ENCODE measurements around the gene PTPRD. TPM values are rescaled to one million over a fixed set of nuclear protein-coding genes. Genes with fewer than 3 reads are reported as not detected.

PTPRD gene
- total RNA-seq, 1 experiment from 2014 or later = not detected

DNA sequence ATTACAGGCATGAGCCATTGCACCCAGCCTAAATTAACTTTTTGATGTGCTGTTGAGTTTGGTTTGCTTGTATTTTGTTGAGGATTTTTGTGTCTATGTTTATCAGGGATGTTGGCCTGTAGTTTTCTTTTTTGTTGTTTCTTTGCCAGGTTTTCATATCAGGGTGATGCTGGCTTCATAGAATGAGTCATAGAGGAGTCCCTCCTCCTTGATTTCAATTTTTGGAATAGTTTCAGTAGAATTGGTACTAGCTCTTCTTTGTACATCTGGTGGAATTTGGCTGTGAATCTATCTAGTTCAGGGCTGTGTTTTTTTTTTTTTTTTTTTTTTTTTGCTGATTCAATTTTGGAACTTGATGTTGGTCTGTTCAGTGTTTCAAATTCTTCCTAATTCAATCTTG is 1648.9 kb downstream of the PTPRD start:
- no TSS peak for BruUV-seq (replicated peaks)
- POLR2A ChIA-PET = interaction anchor here (0.7 kb wide), 1 partner anchor 1046 kb away, joined by 3 read pairs; no protein-coding TSS in a partner anchor
- H3K27me3 Mint-ChIP-seq (ENCODE audit: insufficient read depth, unreplicated experiment) = no peaks in the 10 kb centered on the region
- CTCF ChIA-PET = interaction anchor here (0.7 to 0.9 kb wide), 3 partner anchors 69 to 1756 kb away, joined by 3 to 4 read pairs (median 3); no protein-coding TSS in a partner anchor
- H3K27ac Mint-ChIP-seq (ENCODE audit: low read depth, unreplicated experiment) = no peak overlapping the region
- no peak overlapping the region for H3K4me3 Mint-ChIP-seq (ENCODE audit: unreplicated experiment)
- DNase-seq (ENCODE audit: unreplicated experiment) = no peak
- no peak for TF ChIP-seq CTCF (IDR thresholded peaks at IDR 0.05; ENCODE audit: unreplicated experiment)
- intact Hi-C loops (cut with micrococcal nuclease) = no loop called here
- H3K4me1 Mint-ChIP-seq (ENCODE audit: insufficient read depth, unreplicated experiment) = peaks cover 2% of the 10 kb centered on the region
- peaks cover 7% of the 10 kb centered on the region for H3K36me3 Mint-ChIP-seq (ENCODE audit: insufficient read depth, unreplicated experiment)
- H3K9me3 Mint-ChIP-seq (ENCODE audit: unreplicated experiment) = peaks cover 14% of the 10 kb centered on the region

GRCh38 chr9:8962084-8962483 is 1650.7 kb downstream of the PTPRD start:
- ChIA-PET CTCF (interaction anchor here (0.7 kb wide), 1 partner anchor 25 kb away, joined by 3 read pairs; no protein-coding TSS in a partner anchor), POLR2A (no interaction called here)
- DNase-seq (ENCODE audit: unreplicated experiment) = no peak
- no TSS peak for BruUV-seq (replicated peaks)
- Mint-ChIP-seq H3K36me3 (ENCODE audit: insufficient read depth, unreplicated experiment) (peaks cover 7% of the 10 kb centered on the region), H3K4me3 (ENCODE audit: unreplicated experiment) (no peak overlapping the region), H3K9me3 (ENCODE audit: unreplicated experiment) (peaks cover 15% of the 10 kb centered on the region), H3K27me3 (ENCODE audit: insufficient read depth, unreplicated experiment) (no peaks in the 10 kb centered on the region), H3K27ac (ENCODE audit: low read depth, unreplicated experiment) (no peak overlapping the region), H3K4me1 (ENCODE audit: insufficient read depth, unreplicated experiment) (no peaks in the 10 kb centered on the region)
- no peak for TF ChIP-seq CTCF (IDR thresholded peaks at IDR 0.05; ENCODE audit: unreplicated experiment)
- intact Hi-C loops (cut with micrococcal nuclease) = no loop called here

GRCh38 chr9:8961186-8961851 is 1651.5 kb downstream of the PTPRD start:
- Mint-ChIP-seq H3K27ac (ENCODE audit: low read depth, unreplicated experiment) (no peak overlapping the region), H3K4me3 (ENCODE audit: unreplicated experiment) (no peak overlapping the region), H3K27me3 (ENCODE audit: insufficient read depth, unreplicated experiment) (no peaks in the 10 kb centered on the region), H3K36me3 (ENCODE audit: insufficient read depth, unreplicated experiment) (peaks cover 7% of the 10 kb centered on the region), H3K4me1 (ENCODE audit: insufficient read depth, unreplicated experiment) (no peaks in the 10 kb centered on the region), H3K9me3 (ENCODE audit: unreplicated experiment) (peaks cover 15% of the 10 kb centered on the region)
- intact Hi-C loops (cut with micrococcal nuclease) = no loop called here
- ChIA-PET CTCF (interaction anchor here (0.6 kb wide), 2 partner anchors 285 to 526 kb away, joined by 3 to 4 read pairs; no protein-coding TSS in a partner anchor), POLR2A (interaction anchor here (0.6 kb wide), 1 partner anchor 55 kb away, joined by 4 read pairs; no protein-coding TSS in a partner anchor)
- no peak for TF ChIP-seq CTCF (IDR thresholded peaks at IDR 0.05; ENCODE audit: unreplicated experiment)
- BruUV-seq (replicated peaks) = no TSS peak
- peak; percentile 0 for DNase-seq (ENCODE audit: unreplicated experiment)

GRCh38 chr9:8960254-8960653 is 1652.5 kb downstream of the PTPRD start:
- POLR2A ChIA-PET = no interaction called here
- CTCF ChIA-PET = no interaction called here
- intact Hi-C loops (cut with micrococcal nuclease) = no loop called here
- Mint-ChIP-seq H3K27me3 (ENCODE audit: insufficient read depth, unreplicated experiment) (no peaks in the 10 kb centered on the region), H3K4me3 (ENCODE audit: unreplicated experiment) (no peak overlapping the region), H3K9me3 (ENCODE audit: unreplicated experiment) (peaks cover 15% of the 10 kb centered on the region), H3K36me3 (ENCODE audit: insufficient read depth, unreplicated experiment) (peaks cover 7% of the 10 kb centered on the region), H3K4me1 (ENCODE audit: insufficient read depth, unreplicated experiment) (no peaks in the 10 kb centered on the region), H3K27ac (ENCODE audit: low read depth, unreplicated experiment) (no peak overlapping the region)
- no peak for TF ChIP-seq CTCF (IDR thresholded peaks at IDR 0.05; ENCODE audit: unreplicated experiment)
- BruUV-seq (replicated peaks) = no TSS peak
- DNase-seq (ENCODE audit: unreplicated experiment) = no peak
